Measurements from ENCODE around the gene LAMB1.

LAMB1 gene

GRCh38 chr7:107999779-108000560 lies 3.0 kb downstream of the LAMB1 start:
- no peak for DNase-seq (ENCODE audit: extremely low read depth in 1 of 2, low read depth in 1 of 2)

GRCh38 chr7:107998660-107999480 lies 4.1 kb downstream of the LAMB1 start:
- no peak for DNase-seq (ENCODE audit: extremely low read depth in 1 of 2, low read depth in 1 of 2)

GRCh38 chr7:107998150-107998549 lies 4.8 kb downstream of the LAMB1 start:
- no peak for DNase-seq (ENCODE audit: extremely low read depth in 1 of 2, low read depth in 1 of 2)

GRCh38 chr7:107996072-107996882 lies 6.7 kb downstream of the LAMB1 start:
- DNase-seq (ENCODE audit: extremely low read depth in 1 of 2, low read depth in 1 of 2), result no peak

GRCh38 chr7:107995184-107996071 lies 7.5 kb downstream of the LAMB1 start:
- DNase-seq (ENCODE audit: extremely low read depth in 1 of 2, low read depth in 1 of 2), result no peak

GRCh38 chr7:107994421-107995030 lies 8.4 kb downstream of the LAMB1 start:
- DNase-seq (ENCODE audit: extremely low read depth in 1 of 2, low read depth in 1 of 2), result no peak

GRCh38 chr7:107993891-107994291 lies 9.1 kb downstream of the LAMB1 start:
- no peak for DNase-seq (ENCODE audit: extremely low read depth in 1 of 2, low read depth in 1 of 2)

GRCh38 chr7:107989618-107990373 lies 13.2 kb downstream of the LAMB1 start:
- no peak for DNase-seq (ENCODE audit: extremely low read depth in 1 of 2, low read depth in 1 of 2)

GRCh38 chr7:107982918-107983389 lies 20.0 kb downstream of the LAMB1 start:
- no peak for DNase-seq (ENCODE audit: extremely low read depth in 1 of 2, low read depth in 1 of 2)

GRCh38 chr7:107982042-107982840 lies 20.7 kb downstream of the LAMB1 start:
- DNase-seq (ENCODE audit: extremely low read depth in 1 of 2, low read depth in 1 of 2), result no peak

GRCh38 chr7:107981466-107981865 lies 21.5 kb downstream of the LAMB1 start:
- no peak for DNase-seq (ENCODE audit: extremely low read depth in 1 of 2, low read depth in 1 of 2)

GRCh38 chr7:107980671-107981190 lies 22.2 kb downstream of the LAMB1 start:
- no peak for DNase-seq (ENCODE audit: extremely low read depth in 1 of 2, low read depth in 1 of 2)

- DNase-seq (ENCODE audit: extremely low read depth in 1 of 2, low read depth in 1 of 2), result no peak
Observed at GRCh38 chr7:107980171-107980570, 22.8 kb downstream of the LAMB1 start.

GRCh38 chr7:107978815-107979408 lies 24.0 kb downstream of the LAMB1 start:
- no peak for DNase-seq (ENCODE audit: extremely low read depth in 1 of 2, low read depth in 1 of 2)

GRCh38 chr7:107977048-107977447 lies 25.9 kb downstream of the LAMB1 start:
- DNase-seq (ENCODE audit: extremely low read depth in 1 of 2, low read depth in 1 of 2), result no peak

- no peak for DNase-seq (ENCODE audit: extremely low read depth in 1 of 2, low read depth in 1 of 2)
Observed at GRCh38 chr7:107976620-107977019, 26.3 kb downstream of the LAMB1 start.

- no peak for DNase-seq (ENCODE audit: extremely low read depth in 1 of 2, low read depth in 1 of 2)
Observed at GRCh38 chr7:107975394-107976013, 27.5 kb downstream of the LAMB1 start.

Data from activated CD8-positive, alpha-beta memory T cell treated with anti-CD3 and anti-CD28 coated beads for 1 hour (primary cell).